Stimulated activated CD8-positive, alpha-beta memory T cell treated with anti-CD3 and anti-CD28 coated beads, Interleukin-7, amount 100 ng/mL, for 1 hour (primary cell): ENCODE results near the gene EIF3A.
"Not testable (repeated sequence)": the region's sequence is repeated elsewhere in the genome, so short reads cannot be mapped to it uniquely, and the experiment has no call there.

Experiments
- DNase-seq, 2 donors: peaks; one replicate each; pipeline ENCODE4 v3.0.0-alpha.2; 2020; ENCODE audit warnings: low read depth in 2 of 2

Gene EIF3A

GRCh38 chr10:119101366-119102098 lies 20.9 kb upstream of the EIF3A start:
- no peak for DNase-seq

- no peak for DNase-seq
These were observed 20.0 kb upstream of the EIF3A start for GRCh38 chr10:119100434-119101238.

- DNase-seq: no peak
These were observed 18.0 kb upstream of the EIF3A start for GRCh38 chr10:119098576-119098975.

GRCh38 chr10:119096641-119097415 lies 16.2 kb upstream of the EIF3A start:
- DNase-seq: not testable (repeated sequence)

- no peak for DNase-seq
These were observed 15.0 kb upstream of the EIF3A start for GRCh38 chr10:119095640-119096039.

GRCh38 chr10:119090968-119091367 lies 10.4 kb upstream of the EIF3A start:
- DNase-seq: no peak

GRCh38 chr10:119090026-119090795 lies 9.6 kb upstream of the EIF3A start:
- no peak for DNase-seq

GRCh38 chr10:119087271-119087882 lies 6.8 kb upstream of the EIF3A start:
- DNase-seq: no peak

GRCh38 chr10:119084896-119085295 lies 4.3 kb upstream of the EIF3A start:
- DNase-seq: no peak

GRCh38 chr10:119079599-119080520 lies 757 bp downstream of the EIF3A start:
- peak; percentile 36 to 37 for DNase-seq

GRCh38 chr10:119078422-119079179 lies 2.0 kb downstream of the EIF3A start:
- DNase-seq: no peak

GRCh38 chr10:119073584-119073983 lies 7.0 kb downstream of the EIF3A start:
- DNase-seq: no peak

GRCh38 chr10:119070395-119071165 lies 10.0 kb downstream of the EIF3A start:
- no peak for DNase-seq

- no peak for DNase-seq
These were observed 18.7 kb downstream of the EIF3A start for GRCh38 chr10:119061926-119062325.

GRCh38 chr10:119061352-119061751 lies 19.3 kb downstream of the EIF3A start:
- no peak for DNase-seq

GRCh38 chr10:119060107-119060506 lies 20.5 kb downstream of the EIF3A start:
- no peak for DNase-seq

GRCh38 chr10:119059557-119059956 lies 21.1 kb downstream of the EIF3A start:
- no peak for DNase-seq

- DNase-seq: no peak
These were observed 22.6 kb downstream of the EIF3A start for GRCh38 chr10:119058010-119058409.

- no peak for DNase-seq
These were observed 25.1 kb downstream of the EIF3A start for GRCh38 chr10:119055472-119055871.
